SIG-M5 (cell line): ENCODE results near the gene IDNK.
"Not testable (repeated sequence)": the region's sequence is repeated elsewhere in the genome, so short reads cannot be mapped to it uniquely, and the experiment has no call there.

Source experiments
- DNase-seq: peaks from one replicate; lab custom pipeline; 2025; lab: John Stamatoyannopoulos, UW

Gene IDNK

DNA sequence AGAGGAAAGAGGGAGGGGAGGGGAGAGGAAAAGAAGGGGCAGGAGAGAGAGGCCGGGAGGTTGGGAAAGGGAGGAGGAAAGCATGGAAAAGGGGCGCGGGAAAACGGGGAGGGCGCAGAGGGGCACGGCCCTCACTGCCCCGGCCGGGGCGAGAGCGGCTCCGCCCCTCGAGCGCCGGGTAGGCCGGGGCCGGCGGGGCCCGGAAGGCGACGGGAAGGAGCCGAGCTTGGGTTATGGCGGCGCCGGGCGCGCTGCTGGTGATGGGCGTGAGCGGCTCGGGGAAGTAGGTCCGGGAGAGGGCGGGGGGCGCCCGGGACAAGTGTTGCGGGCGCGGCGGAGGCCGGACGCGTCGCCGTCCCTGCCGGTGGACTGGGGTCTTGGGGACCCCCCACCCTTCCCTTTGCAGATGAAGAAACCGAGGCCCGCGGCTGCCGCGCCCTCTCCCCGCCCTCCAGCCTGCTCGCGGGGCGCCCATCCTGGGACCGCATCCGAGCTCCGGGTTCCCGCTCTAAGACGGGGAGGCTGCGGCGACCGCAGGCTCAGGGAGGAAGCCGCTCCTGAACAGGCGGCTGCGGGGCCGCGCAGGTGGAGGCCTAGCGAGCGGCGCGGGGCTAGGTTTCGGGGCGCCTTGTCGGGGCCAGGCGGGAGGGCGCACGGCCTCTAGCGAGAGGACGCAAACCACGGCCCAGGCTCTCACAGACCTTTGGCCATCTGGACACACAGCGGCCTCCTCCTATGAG is at the start of gene IDNK:
TSS of gene IDNK (plus strand) at position 205 of the 740 bp plus-strand sequence. CDS start at position 234, 29 bp downstream.
- no peak for DNase-seq

DNA sequence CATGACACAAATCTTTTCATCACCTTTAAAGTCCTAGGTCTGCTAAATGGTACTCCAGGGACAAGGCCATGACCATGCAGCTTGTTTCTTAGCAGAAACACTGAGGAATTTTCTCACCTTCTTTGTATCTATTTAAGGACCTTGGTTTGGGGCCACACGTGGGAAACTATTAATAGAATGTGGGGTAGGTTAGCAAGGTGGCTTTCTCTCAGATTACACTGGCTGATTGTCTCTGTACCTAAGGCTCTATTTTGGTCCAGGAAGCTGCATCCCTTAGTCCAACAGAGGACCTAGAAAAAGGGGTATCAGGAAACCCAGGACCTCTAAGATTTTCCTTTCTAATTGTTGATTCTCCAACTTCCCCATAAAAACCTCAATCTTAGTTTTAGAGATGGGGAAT is 48.5 kb upstream of the IDNK start:
- no peak for DNase-seq

DNA sequence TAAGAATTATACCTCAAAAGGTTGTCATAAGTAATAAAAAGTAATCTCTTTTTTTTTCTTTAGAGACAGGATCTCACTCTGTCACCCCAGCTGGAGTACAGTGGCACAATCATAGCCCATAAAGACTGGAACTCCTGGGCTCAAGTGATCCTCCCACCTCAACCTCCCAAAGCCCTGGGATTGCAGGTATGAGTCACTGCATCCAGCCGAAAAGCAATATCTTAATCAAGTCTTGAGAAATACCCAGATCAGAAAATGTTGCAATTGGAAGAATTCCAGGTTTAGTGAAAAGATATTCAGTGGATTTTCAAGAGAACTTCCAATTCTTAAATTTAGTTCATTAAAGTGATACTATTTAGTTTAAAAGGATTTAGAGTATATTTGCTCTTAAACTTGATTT is 40.9 kb upstream of the IDNK start:
- no peak for DNase-seq

DNA sequence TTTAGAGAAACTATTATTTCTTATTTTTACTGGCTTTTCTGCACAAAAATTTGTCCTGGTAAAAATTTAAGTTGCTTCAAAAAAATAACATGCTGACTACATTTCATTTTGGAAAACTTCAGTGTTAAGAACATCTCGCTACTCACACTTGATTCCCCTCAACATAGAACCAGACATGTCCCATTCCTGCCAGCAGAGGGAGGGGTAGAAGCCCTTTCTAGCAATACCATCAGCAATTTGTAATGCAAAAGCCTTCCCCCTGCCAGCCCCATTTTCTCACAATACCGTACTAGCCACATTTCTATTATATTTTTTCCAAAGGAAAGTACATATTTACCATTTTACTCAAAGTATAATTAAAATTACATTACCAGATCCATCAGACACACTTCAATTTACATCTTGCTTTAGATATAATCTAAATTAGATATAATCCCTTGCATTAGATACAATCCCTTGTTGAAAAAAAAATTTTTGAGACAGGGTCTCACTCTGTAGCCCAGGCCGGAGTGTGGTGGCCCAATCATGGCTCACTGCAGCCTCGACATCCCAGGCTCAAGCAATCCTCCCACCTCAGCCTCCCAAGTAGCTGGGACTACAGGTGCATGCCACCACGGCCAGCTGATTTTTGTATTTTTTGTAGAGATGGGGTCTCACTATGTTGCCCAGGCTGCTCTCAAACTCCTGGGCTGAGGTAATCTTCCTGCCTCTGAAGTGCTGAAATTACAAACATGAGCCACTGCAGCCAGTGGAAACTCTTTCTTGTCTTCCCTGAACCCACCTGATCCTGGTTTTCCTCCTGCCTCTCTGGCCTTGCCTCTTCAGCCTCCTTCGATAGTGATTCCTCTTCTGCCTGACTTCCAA is 39.6 kb upstream of the IDNK start:
- no peak for DNase-seq

DNA sequence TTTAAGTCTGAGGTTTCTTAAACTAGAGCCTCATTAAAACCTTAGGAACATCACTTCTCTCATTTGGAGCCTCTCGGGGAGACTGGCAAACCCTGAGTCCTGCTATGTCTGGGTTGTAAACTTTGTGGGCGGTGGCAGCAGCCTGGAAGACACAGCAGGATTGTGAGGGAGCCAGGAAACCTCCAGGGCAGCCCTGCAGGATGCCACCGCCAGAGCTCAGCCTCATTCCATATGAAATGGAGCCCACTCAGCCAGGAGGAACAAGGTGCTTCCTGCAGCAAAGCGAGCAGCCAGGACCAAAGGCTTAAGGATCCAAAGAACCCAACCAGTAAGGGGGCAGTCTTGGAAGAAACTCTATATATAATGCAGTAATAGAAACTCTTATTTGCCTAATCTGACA is 37.9 kb upstream of the IDNK start:
- no peak for DNase-seq

DNA sequence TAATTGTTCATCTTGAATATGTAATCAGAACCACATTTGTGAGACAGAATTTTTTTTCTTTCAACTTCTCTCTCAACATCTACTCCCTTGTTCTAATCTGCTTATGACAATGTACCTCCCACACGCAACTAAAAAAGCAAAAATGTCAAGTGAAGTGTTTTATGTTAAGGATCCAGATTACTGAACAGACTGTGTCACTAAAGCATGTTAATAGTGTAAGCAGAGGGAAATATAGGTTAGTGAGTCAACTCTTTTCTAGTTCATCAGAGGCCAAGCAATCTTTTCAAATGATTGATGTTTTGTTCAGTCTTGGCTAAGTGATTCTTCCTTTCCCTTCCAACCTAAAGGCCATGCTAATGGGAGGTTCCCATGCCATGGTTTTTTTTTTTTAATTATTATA is 34.7 kb upstream of the IDNK start:
- no peak for DNase-seq

DNA sequence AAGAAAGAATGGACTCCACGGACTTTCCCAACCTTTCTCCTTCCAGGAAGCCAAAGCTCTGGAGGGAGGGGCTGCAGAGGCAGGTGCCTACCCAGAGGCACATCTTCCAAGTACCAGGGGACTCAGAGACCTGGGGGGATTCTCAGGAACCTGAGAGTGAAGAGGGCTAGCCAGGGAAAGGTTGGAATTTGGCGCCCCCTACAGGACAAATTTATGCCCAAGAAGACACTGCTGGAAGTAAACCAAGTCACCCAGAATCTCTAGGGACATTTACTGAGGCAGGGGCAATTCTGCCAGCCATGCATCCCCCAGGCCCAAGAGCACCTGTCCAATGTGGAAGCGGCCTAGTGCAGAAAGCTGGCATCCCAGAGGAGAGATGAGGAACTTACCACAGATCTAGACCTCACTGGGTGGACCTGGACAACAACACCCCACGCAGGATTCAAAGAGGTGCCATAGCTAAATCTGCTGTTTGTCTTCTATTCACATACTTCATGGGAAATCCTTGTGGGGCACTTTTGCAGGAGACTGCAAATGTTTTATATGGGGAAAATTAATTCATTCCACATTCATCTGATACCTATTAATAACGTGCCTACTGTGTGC is 25.9 kb upstream of the IDNK start:
- DNase-seq: no peak

DNA sequence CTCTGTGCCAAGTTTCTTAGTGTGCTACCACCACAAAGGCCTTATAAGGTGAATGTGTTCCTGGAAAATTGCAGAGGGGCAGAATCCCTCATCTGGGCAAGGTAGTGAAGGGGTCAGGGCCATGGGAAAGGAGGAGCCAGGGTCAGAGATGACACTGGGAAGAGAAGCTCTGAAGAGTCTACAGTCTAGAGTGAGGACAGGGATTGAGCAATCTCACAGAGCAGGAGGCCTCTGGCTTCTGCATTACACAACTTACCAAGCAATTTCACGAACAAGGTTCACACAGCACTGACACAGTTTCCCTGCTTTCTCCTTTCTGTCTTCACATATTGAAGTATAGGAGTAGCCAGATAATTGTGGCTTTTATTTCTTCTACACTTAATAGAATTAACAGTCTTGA is 24.5 kb upstream of the IDNK start:
- no peak for DNase-seq

DNA sequence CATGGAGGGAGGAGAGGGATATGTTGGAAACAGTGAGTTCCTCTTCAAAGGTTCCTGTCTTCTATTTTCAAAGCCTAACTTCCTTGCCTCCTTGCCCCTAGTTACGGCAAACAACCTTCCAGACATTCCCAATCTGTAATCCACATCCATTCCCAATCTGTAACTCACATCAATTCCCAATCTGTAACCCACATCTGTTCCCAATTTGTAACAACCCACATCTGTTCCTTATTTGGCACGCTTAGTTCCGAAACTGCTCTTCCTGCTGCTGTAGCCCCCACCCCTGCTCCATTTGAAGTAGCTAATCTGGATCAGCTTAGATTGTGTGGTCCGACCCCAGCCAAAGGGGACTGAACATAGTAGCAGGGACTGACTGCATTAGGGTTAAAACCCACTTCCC is 23.9 kb upstream of the IDNK start:
- DNase-seq: no peak

DNA sequence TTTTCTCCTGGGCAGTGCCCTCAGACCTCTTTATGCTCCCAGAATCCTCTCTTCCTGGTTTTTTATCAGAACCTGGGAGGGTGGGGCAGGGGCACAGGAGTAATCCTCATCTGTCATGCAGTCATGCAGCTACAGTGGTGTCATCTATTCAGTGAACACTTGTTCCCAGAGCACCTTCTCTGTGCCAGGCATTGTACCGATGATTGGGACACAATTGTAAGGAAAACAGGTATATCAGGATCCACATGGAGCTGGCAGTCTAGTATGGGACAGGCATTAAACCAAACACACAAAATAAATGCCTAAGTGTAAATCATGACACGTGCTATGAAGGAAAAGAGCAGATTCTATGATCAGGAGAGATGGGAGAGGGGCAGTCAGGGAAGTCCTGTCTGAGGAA is 21.5 kb upstream of the IDNK start:
- no peak for DNase-seq

DNA sequence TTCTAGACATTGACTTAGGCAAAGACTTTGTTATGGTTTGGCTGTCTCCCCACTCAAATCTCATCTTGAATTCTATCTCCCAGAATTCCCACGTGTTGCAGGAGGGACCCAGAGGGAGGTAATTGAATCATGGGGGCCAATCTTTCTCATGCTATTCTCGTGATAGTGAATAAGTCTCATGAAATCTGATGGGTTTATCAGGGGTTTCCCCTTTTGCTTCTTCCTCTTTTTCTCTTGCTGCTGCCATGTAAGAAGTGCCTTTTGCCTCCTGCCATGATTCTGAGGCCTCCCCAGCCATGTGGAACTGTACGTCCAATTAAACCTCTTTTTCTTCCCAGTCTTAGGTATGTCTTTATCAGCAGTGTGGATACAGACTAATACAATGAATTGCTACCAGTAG is 15.3 kb upstream of the IDNK start:
- DNase-seq: not testable (repeated sequence)

DNA sequence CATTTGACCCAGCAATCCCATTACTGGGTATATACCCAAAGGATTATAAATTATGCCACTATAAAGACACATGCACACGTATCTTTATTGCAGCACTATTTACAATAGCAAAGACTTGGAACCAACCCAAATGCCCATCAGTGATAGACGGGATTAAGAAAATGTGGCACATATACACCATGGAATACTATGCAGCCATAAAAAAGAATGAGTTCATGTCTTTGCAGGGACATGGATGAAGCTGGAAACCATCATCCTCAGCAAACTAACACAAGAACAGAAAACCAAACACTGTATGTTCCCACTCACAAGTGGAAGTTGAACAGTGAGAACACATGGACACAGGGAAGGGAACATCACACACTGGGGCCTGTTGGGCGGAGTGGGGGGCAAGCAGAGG is 9.6 kb upstream of the IDNK start:
- not testable (repeated sequence) for DNase-seq

DNA sequence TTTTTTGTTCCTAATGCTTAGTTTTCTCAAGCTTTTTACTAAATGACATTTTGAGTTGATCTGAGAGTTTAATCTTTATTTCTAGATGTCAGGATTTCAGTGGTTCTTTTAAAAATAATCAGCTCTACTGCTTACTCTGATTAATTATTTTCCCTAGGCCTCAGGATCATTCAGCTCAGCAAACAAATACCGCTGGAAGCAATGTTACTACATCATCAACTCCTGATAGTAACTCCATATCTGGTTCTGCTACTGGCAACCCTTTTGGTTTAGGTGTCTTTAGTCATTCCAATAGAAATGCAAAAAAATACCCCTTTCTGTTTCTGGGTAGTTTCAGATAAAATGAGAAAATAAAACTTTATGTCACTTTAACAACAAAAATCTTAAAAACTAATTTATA is 5.6 kb upstream of the IDNK start:
- DNase-seq: no peak

DNA sequence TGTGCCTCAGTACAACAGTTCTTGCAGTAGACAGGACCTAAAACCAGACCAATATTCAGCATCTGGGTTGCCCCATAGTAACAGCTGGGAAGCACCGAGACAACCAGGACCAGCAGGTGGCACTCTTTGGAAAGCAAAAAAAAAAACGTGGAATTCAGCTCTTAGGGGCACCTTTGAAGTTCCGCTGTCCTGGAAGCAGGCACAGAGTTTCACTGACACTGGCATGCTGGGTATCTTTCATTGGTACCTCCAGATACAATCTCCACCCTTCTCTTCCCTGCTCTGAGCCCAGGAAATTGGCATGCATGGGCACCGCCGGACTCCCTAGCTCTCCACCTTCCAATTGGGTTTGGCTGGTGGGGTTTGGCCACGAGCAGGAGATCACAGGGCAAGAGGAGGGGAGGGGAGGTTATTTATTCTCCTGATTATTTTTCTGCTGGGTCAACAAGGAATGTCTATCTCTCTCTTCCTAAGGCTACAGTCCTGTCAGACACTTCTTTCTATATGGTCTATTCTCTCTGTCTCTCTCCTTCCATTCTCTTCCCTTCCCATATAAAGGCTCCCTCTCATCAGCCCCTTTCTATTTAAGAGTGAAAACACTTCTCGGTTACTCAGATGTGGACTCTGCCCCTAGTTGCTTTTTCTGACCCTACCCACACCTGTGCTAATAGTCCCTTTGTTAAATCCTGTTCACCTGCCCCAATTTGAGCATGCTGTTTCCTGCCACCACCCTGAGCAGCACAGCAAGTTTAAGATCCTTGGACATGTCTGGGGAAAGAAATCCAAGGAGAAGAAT is 1.9 kb upstream of the IDNK start:
- DNase-seq: no peak

DNA sequence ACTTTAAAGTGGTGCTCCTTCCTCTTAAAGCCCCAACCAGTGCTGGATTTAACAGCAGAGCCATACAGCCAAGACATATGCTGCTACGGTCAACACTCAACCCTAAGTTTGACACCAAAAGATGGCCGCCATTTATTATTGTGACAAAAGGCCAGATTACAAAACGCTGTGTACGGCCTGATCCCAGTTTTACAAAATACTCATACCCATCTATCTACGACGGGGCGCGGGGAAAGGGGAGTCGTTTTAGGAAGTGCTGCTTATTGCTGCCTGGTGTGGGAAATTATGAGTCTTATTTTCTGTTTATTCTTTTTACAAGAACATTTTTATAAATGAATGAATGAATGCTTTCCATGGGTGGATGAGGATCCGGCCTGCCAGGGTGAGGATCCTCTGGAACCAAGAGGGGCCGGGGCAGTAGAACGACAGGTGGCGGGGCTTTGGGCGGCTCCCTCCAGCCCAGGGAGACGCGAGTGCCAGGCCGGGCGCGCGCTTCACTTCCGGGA is 457 bp upstream of the IDNK start:
- no peak for DNase-seq

DNA sequence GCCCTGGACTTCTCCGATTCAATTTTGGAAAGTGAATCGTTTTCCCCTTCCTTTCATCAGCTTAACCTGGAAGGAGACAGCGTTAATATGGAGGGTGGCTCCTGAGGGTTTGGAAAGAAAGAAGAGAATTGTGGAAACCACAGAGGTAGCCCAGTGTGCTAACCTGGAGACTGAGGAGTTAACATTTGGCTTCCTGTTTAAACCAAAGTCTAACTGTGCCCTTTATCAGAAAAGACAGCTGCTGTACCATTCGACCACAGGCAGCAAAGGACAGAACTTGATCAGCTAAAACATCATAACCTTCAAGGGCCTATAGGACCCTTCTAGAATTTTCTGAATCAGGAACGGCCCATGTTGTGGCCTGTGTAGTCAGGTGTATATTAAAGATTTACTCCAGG is 735 bp downstream of the IDNK start:
- DNase-seq: no peak

DNA sequence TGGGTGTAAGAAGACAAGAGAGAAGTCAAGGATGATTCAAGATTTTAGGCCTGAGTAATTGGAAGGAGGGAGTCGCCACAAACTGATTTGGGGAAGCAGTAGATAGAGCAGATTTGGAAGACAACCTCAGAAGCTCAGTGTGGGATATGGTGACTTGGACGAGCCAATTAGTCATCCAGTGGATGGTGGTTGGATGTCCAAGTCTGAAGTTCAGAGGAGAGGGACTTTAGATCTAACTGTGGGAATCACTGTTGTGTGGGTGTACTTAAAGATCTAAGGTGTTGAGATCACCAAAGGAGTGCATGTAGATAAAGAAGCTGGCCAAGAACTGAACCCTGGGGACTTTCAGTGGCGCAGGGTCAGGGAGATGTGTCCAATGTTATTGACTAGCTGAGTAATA is 2.2 kb downstream of the IDNK start:
- no peak for DNase-seq

DNA sequence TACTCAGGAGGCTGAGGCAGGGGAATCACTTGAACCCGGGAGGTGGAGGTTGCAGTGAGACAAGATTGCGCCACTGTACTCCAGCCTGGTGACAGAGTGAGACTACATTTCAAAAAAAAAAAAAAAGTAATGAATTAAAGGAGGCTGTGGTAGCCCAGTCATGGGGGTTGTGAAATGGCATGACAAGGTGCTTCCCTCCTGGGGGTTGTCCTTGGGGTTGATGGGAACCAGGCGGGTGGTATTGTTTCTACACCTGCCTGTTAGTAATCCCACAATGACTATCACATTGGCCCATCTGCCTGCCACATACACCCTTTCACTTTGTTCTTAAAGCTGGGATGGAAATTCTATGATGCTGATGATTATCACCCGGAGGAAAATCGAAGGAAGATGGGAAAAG is 5.6 kb downstream of the IDNK start:
- no peak for DNase-seq

DNA sequence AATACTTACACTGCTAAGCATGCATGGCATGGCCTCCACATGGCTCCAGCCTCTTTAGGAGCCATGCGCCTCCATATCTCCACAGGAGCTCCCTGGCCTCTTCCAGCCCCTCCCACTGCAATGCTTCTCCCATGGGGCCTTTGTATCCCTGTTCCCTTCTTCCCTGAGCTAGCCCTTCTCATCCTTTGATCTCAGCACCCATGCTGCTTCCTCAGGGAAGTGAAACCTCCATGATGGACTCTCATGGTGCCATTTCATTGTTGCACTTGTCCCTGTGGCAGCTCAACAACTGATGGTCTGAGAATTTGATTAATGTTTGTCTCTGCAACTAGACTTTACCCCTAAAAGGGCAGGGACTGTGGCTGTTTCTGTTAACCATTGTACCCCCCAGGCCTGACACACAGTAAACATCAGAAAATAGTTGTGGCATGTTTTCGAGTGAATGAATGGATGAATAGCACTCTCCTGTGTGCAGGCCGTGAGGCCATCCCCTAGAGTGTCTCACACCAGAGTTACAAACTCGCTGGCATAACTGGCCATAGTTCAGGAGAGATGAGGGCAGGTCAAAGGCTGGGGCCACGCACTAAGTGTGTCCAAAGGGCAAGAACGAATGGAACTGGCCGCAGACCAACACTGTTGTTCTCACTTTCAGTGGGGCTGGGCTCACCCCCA is 6.6 kb downstream of the IDNK start:
- no peak for DNase-seq

DNA sequence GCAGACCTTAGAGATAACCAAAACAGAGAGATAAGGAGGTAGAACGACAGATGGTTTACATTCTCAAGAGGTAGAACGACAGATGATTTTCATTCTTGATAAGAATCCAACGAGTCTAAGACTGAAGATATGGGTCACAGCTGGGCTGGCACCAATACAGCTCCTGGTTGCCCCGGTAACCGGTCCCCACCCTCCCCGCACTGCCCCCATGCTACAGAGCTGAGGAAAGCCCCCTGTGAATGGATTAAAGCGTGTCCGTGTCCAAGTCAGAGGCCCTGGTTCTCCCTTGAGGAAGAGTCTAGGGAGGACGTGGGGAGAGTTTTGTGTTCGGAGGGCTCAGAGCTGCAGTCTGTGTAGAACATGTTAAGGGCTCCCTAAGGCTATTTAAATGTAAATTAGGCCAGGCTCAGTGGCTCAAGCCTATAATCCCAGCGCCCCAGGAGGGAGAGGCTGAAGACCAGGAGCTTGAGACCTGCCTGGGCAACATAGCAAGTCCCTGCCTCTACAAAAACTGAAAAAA is 8.1 kb downstream of the IDNK start:
- DNase-seq: no peak

DNA sequence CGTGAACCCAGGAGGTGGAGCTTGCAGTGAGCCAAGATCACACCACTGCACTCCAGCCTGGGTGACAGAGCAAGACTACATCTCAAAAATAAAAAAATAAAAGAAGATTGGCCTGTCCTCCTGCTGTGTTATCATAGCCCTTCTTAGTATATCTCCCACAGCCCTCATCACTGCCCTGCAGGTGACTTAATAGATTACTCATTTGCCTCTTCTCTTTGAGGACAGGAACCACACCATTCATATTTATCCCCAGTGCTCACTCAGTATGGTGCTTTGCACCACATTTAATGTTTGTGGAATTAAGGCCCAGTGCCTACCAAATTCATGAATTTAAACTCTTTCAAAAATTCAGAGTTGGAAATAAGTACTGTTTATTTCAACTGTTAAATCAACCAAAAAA is 10.3 kb downstream of the IDNK start:
- DNase-seq: no peak
